Measurements from ENCODE around the gene SLC9A5. TPM values are rescaled to one million over a fixed set of nuclear protein-coding genes. Genes with fewer than 3 reads are reported as not detected.

Gene SLC9A5
- polyA plus RNA-seq, 1 donor from 2014 or later = 0.75 TPM

DNA sequence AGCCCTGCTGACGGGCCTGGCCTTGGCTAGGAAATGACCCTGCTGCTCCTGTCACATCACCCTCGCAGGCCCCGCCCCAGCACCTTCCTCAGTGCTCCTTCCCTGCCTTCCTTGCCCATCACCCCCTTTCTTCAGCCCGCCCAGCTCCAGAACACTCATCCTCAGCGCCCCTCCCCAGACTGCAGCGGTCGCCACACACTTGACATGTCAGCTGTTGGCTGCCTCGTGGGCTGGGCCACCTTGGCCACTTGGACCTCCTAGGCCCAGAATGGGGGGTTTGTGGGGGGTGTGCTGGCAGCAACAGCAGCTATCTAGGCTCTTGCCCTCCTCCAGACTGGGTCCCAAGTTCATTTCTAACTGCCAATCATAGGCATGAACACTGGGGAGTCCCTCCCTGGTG lies 39.2 kb upstream of the SLC9A5 start:
- Mint-ChIP-seq H3K27me3 (no peaks in the 10 kb centered on the region), H3K36me3 (no peaks in the 10 kb centered on the region), H3K4me3 (no peak overlapping the region), H3K4me1 (no peaks in the 10 kb centered on the region), H3K9me3 (no peaks in the 10 kb centered on the region), H3K27ac (no peak overlapping the region)

DNA sequence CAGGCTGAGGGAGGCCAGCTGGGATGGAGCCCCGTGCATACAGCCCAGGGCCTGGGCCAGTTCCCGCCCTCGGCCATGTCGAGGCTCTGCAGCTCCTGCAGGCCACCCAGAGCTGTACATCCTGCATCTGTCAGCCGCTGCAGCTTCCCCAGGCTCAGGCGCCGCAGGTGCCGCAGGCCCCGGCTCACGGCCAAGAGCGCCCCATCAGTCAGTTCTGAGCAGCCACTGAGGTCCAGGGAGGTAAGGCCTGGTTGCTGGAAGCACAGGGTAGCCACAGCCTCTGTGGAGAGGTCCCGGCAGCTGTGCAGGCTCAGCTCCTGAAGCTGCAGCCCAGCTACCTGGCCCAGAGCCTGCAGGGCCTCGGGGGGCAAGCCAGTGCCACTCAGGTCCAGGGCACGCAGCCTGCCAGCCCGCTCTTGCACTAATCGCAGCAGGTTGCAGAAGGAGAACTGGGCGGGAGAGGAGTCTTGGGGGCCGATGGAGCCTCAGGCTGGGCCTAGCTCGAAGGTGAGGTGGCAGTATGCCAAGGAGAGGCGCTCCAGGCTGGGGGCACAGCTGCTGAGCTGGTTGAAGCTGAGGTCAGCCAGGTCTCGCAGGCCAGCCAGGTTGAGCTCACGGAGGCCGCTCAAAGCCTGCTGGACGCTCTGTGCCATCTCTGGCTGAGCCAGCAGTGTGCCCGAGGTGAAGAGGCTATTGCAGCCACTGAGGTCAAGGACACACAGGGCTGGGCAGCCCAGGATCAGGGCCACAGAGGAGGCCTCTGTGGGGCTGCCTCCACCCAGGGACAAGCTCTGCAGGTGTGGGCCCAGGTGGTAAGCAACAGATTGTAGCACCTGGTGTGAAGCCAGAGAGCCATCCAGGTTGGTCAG lies 38.5 kb upstream of the SLC9A5 start:
- Mint-ChIP-seq H3K4me1 (no peaks in the 10 kb centered on the region), H3K27ac (no peak overlapping the region), H3K4me3 (no peak overlapping the region), H3K9me3 (no peaks in the 10 kb centered on the region), H3K27me3 (no peaks in the 10 kb centered on the region), H3K36me3 (no peaks in the 10 kb centered on the region)

DNA sequence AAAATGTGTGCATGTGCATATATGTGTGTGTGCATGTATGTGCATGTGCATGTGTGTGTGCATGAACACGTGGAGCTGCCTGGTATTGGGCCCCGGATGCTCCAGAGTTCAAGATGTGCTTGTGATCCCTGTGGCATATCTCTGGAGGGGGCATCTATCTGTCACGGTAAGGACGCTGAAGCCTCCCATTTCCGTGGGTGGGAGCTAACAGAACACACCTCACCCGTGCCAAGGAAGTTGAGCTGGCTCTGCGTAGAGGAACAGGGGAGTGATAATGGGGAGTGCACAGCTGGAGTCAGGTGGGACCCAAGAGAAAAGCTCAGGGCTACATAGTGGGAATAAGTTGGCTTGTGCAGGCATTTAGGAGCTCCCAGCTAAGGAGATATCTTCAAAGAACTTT lies 37.1 kb upstream of the SLC9A5 start:
- no peaks in the 10 kb centered on the region for H3K27me3 Mint-ChIP-seq
- H3K9me3 Mint-ChIP-seq = no peaks in the 10 kb centered on the region
- H3K4me3 Mint-ChIP-seq = no peak overlapping the region
- H3K36me3 Mint-ChIP-seq = no peaks in the 10 kb centered on the region
- H3K4me1 Mint-ChIP-seq = no peaks in the 10 kb centered on the region
- no peak overlapping the region for H3K27ac Mint-ChIP-seq

DNA sequence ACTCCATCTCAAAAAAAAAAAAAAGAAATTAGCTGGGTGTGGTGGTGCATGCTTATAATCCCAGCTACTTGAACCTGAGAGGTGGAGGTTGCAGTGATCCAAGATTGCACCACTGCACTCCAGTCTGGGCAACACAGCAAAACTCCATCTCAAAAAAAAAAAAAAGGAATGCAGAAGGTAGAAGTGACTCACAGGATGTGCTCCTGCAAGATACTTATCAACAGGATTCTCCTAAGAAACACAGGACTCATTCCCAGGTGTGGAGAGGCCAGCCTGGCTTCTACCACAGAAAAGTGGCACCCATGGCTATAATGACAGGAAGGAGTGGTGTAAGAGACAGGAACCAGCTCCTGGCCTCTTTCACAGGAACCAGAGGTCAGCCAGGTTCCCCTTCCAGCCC lies 36.0 kb upstream of the SLC9A5 start:
- Mint-ChIP-seq H3K36me3 (no peaks in the 10 kb centered on the region), H3K27ac (no peak overlapping the region), H3K4me1 (no peaks in the 10 kb centered on the region), H3K4me3 (no peak overlapping the region), H3K27me3 (no peaks in the 10 kb centered on the region), H3K9me3 (no peaks in the 10 kb centered on the region)

DNA sequence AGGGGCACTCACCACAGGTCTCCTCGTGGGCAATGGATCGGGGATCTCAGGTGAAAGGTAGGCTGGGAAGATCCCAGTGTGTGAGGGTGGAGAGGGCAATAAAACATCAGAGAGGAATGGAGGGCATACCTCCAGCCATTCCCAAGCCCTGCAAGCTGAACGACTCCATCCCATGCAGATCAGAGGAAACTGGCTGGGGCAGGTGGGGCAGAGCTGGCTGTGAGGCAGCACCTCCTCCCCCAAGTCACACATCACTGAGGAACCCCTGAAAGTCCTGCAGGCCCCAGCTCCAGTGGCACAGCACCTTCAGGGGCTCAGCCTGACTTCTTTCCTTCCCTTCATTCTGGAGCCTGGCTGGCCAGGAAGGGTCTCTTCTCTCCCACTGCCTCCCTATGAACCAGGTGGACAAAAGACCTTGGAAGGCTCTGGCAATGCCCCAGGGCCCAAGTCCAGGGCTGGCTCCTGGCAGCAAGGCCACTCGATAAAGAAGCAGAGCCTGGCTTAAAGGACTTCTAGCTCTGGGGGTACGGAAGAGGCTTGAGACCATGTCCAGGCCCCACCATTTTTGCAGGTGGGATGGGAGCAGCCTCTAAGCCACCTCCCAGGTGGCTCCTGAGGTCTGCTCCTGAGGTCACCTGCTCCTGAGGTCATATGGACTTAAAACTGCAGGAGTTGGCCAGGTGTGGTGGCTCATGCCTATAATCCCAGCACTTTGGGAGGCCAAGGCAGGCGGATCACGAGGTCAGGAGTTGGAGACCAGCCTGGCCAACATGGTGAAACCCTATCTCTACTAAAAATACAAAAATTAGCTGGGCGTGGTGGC lies 35.4 kb upstream of the SLC9A5 start:
- H3K4me3 Mint-ChIP-seq = no peak overlapping the region
- no peak overlapping the region for H3K27ac Mint-ChIP-seq

DNA sequence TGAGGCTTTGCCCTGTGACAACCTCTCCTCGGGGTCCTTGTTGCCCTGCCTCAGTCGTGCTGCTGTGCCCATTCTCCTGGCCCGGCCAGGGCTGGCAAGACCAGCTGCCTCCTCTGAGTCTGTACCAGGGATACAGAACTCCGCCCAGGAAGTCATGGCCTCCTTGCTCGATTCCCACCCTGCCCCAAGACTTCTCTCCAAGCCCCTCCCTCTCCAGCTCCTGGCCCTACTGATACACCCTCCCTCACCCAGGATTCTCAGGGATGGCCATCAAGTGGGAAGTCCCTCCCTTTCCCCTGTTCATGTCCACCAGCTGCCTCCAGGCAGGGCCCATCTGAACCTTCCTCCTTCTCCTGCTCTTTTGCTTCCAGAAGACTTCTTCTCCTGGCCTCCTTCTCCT lies 33.1 kb upstream of the SLC9A5 start:
- Mint-ChIP-seq H3K27ac (no peak overlapping the region), H3K36me3 (no peaks in the 10 kb centered on the region), H3K27me3 (no peaks in the 10 kb centered on the region), H3K4me3 (no peak overlapping the region), H3K4me1 (no peaks in the 10 kb centered on the region), H3K9me3 (no peaks in the 10 kb centered on the region)

More for the DNA sequence above, 35.4 kb upstream of the SLC9A5 start:
- Mint-ChIP-seq H3K36me3 (no peaks in the 10 kb centered on the region), H3K4me1 (no peaks in the 10 kb centered on the region), H3K9me3 (no peaks in the 10 kb centered on the region), H3K27me3 (no peaks in the 10 kb centered on the region)

DNA sequence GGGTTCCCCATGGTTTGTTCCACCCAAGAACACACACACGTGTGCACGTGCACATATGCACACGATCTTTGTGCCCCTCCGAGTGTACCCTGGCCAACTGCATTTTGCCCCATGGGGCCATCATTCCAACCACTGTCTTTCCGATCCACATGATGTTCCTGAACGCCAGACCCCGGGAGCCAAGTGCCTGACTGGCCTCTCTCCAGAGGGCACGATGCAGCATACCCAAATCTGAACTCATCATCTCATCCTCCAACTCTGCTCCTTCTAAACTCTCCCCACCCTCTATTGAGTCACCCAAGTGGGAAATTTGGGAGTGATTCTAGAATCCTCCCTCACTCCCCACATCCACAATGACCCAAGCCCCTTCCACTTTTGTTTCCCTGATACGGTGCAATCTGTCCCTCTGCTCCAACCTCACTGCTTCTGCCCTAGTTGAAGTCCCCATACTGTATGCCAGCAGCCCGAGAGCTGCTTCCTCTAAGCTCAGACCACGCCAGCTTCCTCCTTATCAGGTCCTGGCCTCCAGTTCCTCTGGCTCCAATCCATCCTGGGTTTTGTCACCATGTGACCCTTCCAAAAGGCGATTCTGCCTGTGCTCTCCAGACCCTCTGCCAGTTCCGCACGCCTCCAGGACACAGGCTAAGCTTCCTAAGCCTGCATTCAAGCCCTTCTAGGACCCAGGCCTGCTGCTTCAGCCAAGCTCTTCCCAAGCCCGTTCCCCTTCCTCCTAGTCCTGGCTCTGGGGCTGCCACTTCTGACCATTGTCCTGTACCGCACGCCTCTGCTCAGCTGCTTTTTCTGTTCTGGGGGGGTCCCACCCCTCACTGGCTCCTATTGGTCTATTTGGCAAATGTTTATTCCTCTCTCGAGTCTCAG lies 31.9 kb upstream of the SLC9A5 start:
- Mint-ChIP-seq H3K4me1 (peaks cover 0 to 2% (median 0%) of the 10 kb centered on the region in 3 donors), H3K9me3 (no peaks in the 10 kb centered on the region), H3K36me3 (no peaks in the 10 kb centered on the region), H3K27me3 (no peaks in the 10 kb centered on the region), H3K27ac (no peak overlapping the region), H3K4me3 (no peak overlapping the region)

DNA sequence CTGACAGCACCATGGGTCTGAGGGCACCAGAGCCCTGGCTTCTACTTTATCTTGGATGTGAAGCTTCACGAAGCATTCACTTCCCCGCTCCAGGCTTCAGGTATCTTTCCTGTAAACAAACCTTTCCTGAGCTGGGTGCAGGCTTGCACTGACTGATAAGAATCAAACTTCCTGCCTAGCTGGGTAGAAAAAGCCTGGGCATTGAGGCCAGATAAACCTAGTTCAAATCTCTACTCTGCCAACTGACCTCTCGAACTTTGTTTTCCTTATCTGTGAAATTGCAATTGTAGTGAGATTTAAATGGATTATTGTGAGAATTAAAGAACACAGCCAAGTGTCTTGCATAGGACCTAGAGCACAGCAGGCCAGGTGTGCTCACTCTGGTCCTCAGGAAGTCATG lies 24.8 kb upstream of the SLC9A5 start:
- peaks cover 5 to 20% (median 13%) of the 10 kb centered on the region in 3 donors for H3K4me1 Mint-ChIP-seq
- H3K9me3 Mint-ChIP-seq = no peaks in the 10 kb centered on the region

DNA sequence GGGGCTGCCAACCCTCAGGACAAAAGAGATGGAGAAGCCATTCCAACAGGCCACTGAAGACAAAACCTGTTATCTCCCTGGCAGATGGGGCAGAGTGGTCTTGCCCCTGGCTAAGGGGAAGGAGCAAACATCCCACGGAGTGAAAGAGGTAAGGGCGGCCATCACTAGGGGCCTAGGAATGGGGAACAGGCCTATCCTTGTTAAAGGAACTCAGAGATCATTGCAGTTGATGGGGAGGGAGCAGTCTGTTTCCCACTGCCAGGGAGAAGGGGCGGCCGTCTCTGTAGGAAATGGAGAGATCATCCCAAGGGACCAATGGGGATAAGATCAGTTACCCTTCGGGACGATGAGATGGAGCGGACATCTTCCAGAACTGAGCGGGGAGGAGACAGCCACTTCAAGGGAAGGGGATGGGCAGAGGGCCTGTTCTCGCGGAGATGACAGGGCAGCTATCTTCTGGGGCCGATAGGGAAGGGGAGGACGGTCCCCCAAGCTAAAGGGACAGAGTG lies 22.4 kb upstream of the SLC9A5 start:
- no peaks in the 10 kb centered on the region for H3K9me3 Mint-ChIP-seq
- peaks cover 6% of the 10 kb centered on the region for H3K36me3 Mint-ChIP-seq
- H3K27ac Mint-ChIP-seq = peak overlapping the region; percentile 81 to 97 (median 84)
- H3K27me3 Mint-ChIP-seq = no peaks in the 10 kb centered on the region
- peaks cover 5 to 18% (median 13%) of the 10 kb centered on the region in 3 donors for H3K4me1 Mint-ChIP-seq
- peak overlapping the region; percentile 94 to 100 (median 97) for H3K4me3 Mint-ChIP-seq

More for the DNA sequence above, 24.8 kb upstream of the SLC9A5 start:
- Mint-ChIP-seq H3K27me3 (no peaks in the 10 kb centered on the region), H3K36me3 (peaks cover 4% of the 10 kb centered on the region), H3K4me3 (no peak overlapping the region), H3K27ac (no peak overlapping the region)

DNA sequence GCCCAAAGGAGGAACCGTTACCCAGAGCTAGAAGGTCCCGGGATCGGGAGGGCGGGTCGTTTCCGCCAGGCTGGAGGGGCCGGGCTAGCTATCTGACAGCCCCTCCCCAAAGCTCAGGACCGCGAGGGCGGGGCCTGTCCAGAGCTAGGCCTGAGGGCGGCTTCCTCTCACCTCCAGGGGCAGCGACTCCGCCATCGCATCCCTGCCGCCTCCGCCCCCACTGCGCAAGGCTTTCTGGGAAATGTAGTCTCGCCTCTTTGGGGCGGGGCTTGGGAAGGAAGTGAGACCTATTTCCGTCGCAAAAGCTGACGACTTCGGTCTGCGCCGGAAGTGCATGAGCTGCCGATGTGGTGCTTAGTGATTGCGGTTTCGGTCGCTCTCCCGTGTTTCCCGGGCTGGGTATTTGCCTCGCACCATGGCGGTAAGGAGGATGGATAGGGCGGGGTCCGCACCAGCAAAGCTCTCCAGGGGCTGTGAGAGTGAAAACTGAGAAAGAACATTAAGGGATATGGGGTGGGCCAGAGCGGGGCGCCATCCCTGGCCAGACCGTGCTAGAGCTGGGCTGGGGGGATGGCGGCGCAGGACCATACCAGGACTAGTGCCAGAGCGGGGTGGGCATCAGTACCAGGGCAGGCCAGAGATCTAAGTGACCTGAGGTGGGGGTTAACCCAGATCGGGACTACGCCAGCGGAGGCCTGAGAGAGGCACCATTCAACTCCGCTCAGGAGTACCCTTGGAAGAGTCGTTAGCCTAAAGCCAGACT lies 21.8 kb upstream of the SLC9A5 start, which contains the start of gene TMEM208:
TMEM208 (plus strand) TSS at position 327 of the 763 bp plus-strand sequence; CDS start at position 416, 89 bp downstream.
- H3K27me3 Mint-ChIP-seq = no peaks in the 10 kb centered on the region
- peaks cover 5 to 18% (median 13%) of the 10 kb centered on the region in 3 donors for H3K4me1 Mint-ChIP-seq
- H3K4me3 Mint-ChIP-seq = peak within 1 kb of the TSS; percentile 94 to 100 (median 97)
- H3K27ac Mint-ChIP-seq = peak within 1 kb of the TSS; percentile 81 to 97 (median 84)
- H3K36me3 Mint-ChIP-seq = peaks cover 6% of the 10 kb centered on the region
- no peaks in the 10 kb centered on the region for H3K9me3 Mint-ChIP-seq

DNA sequence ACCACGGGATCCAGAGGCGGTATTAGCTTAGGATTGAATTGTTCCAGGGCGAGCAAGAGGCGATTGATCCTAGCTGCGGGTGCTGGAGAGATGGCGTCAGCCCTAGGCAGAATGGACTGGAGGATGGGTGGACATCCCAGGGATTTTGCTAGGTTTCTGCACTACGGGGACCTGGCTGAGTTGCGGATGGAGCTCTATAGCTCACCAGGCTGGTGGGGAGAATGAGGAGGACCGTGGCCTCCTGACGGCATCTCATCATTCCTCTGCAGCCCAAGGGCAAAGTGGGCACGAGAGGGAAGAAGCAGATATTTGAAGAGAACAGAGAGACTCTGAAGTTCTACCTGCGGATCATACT lies 21.2 kb upstream of the SLC9A5 start:
- H3K4me3 Mint-ChIP-seq = peak overlapping the region; percentile 94 to 100 (median 97)
- peak overlapping the region; percentile 81 to 97 (median 84) for H3K27ac Mint-ChIP-seq
- peaks cover 5 to 18% (median 13%) of the 10 kb centered on the region in 3 donors for H3K4me1 Mint-ChIP-seq
- no peaks in the 10 kb centered on the region for H3K27me3 Mint-ChIP-seq
- no peaks in the 10 kb centered on the region for H3K9me3 Mint-ChIP-seq
- peaks cover 6% of the 10 kb centered on the region for H3K36me3 Mint-ChIP-seq

DNA sequence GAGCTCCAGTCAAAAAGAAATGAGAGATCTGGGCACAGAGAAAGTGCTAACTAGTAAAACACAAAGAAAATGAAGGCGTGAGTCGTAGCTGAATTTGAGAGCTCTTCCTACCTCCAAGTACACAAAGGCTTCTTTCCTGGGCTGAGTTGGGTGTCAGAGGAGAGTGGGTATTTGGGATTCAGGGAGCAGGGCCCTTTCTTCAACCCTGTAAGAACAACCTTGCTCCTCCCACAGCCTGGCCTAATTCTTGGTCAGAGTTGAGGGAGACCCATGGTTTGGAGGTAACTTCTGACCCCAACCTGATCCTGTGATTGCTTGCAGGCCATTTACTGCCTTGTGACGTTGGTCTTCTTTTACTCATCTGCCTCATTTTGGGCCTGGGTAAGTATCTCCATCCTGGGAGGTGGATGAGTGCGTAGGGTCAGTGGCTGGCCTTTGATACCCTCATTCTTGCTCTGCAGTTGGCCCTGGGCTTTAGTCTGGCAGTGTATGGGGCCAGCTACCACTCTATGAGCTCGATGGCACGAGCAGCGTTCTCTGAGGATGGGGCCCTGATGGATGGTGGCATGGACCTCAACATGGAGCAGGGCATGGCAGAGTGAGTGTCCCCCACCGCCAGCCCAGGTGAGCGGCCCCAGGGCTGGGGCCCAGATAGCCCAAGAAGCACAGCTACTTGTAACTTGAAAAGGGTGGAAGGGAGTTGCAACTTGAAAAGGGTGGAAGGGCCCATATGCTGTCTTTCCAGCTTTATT lies 20.6 kb upstream of the SLC9A5 start:
- no peaks in the 10 kb centered on the region for H3K9me3 Mint-ChIP-seq
- peak overlapping the region; percentile 94 to 100 (median 97) for H3K4me3 Mint-ChIP-seq
- H3K36me3 Mint-ChIP-seq = peaks cover 6% of the 10 kb centered on the region
- no peaks in the 10 kb centered on the region for H3K27me3 Mint-ChIP-seq
- H3K27ac Mint-ChIP-seq = peak overlapping the region in 1 of 3 donors; percentile 84
- H3K4me1 Mint-ChIP-seq = peaks cover 5 to 18% (median 13%) of the 10 kb centered on the region in 3 donors

DNA sequence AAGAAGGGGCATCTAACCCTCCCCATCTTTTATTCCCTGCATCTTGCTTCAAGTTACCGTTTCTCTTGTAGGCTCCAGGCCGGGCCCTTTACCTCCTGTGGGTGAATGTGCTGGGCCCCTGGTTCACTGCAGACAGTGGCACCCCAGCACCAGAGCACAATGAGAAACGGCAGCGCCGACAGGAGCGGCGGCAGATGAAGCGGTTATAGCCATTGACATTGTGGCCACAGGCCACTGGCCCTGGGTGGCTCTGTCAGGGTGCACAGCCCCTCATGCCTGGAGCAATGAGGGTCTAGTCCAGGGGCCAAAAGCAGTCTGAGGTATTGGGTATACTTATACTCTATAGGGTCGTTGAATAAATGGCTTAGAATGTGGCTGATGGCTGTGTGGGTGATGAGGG lies 19.9 kb upstream of the SLC9A5 start:
- Mint-ChIP-seq H3K36me3 (peaks cover 6% of the 10 kb centered on the region), H3K27ac (peak overlapping the region in 1 of 3 donors; percentile 41), H3K9me3 (no peaks in the 10 kb centered on the region), H3K4me1 (peaks cover 5 to 16% (median 13%) of the 10 kb centered on the region in 3 donors), H3K27me3 (no peaks in the 10 kb centered on the region), H3K4me3 (peak overlapping the region; percentile 21 to 96 (median 52))

Measured in IgD-negative memory B cell (primary cell).